NCI-H1417 (cell line): ENCODE measurements around the gene RAB31.
"Not testable (repeated sequence)": the region's sequence is repeated elsewhere in the genome, so short reads cannot be mapped to it uniquely, and the experiment has no call there.

ENCODE experiments used
- DNase-seq, 3 experiments: peaks; one replicate each; lab custom pipeline; 2025; lab: John Stamatoyannopoulos, UW

Gene RAB31

DNA sequence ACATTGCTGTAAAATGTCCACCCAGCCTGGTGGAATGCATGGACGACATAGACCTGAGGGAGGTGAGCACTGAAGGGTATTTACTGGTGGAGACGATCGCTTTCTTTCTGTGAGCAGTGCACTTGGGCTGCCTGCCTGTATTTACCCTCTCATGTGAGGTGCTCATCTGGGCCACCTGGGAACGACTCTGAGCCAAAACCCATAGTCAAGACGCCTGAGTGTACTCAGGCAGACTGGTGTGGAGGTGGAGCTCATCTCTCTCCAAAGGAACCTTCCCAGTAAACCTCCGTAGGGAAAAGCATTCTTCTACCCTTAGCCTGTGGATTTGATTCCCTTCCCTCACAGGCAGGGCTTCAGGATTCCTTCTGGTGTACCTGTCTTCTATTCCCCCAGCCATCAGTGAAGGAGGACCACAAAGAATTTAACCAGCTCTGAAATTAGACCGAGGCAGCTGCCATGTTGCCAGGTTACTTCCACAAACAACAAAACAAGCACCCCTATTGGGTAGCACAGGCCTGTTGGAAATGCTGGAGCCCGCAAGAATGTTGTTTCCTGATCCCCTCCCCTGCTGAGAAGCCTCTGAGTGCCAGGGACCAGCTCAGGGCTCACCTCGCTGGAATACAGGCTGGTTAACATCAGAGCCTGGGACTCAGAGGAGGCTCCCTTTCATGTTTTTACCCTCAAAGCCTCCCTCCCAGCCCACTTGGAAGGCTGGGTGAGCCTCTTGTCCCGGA is 130.2 kb downstream of the RAB31 start:
- DNase-seq = peak; percentile 40 to 88 (median 62)

GRCh38 chr18:9839211-9839610 is 131.1 kb downstream of the RAB31 start:
- no peak for DNase-seq

DNA sequence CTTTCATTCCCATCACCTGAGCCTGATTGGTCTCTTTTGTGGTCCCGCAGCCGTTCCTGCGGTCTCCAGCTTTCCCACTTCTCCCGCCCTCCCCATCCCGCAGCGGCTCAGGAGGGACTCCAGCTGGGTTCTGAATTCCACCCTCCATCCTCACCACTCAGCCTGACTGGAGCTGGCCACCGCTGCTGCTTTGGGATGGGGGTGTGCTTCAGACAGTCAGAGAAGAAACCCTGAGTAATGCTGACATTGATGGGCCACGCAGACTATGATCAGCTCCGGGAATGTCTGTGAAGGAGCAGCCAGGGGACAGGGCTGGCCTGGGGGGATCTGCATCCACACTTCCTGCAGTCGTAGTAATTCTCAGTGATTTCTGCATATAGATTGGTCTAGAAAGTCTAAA is 131.8 kb downstream of the RAB31 start:
- DNase-seq = no peak

GRCh38 chr18:9841752-9842151 is 133.7 kb downstream of the RAB31 start:
- no peak for DNase-seq

DNA sequence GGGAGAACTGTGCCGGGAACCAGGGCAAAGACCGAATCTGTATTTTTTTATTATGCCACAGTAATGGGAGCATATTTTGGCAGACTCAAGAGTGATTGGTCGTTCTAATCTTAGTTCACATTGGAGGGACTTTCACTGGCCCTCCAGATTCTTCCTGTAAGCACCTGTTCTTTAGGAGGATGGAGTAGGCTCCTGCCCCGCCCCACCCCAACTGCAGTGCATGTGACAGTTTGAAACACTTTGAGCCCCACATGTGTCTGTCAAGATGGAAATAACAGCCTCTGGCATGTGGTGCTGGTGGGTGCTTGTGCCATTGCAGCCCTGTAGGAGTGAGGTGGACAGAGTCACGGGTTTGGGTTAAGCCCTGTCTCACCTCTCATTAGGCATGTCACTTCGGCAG is 134.3 kb downstream of the RAB31 start:
- DNase-seq = no peak

DNA sequence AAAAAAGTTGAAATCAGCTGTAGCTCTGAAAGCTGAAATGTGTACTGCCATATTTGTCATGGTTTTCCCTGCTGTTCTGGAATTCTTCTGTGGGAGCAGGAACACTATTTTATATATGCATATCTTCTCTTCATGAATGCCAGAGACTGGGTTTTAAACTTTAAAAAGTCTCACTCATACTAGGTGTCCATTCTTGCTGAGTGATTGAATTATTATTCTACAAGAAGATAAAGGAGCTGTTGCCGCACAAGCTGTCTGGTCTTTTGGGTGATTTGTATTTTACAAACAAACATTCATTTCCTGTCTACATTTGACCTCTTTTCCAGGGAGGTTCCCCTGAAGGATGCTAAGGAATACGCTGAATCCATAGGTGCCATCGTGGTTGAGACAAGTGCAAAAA is 137.2 kb downstream of the RAB31 start:
- DNase-seq = no peak

DNA sequence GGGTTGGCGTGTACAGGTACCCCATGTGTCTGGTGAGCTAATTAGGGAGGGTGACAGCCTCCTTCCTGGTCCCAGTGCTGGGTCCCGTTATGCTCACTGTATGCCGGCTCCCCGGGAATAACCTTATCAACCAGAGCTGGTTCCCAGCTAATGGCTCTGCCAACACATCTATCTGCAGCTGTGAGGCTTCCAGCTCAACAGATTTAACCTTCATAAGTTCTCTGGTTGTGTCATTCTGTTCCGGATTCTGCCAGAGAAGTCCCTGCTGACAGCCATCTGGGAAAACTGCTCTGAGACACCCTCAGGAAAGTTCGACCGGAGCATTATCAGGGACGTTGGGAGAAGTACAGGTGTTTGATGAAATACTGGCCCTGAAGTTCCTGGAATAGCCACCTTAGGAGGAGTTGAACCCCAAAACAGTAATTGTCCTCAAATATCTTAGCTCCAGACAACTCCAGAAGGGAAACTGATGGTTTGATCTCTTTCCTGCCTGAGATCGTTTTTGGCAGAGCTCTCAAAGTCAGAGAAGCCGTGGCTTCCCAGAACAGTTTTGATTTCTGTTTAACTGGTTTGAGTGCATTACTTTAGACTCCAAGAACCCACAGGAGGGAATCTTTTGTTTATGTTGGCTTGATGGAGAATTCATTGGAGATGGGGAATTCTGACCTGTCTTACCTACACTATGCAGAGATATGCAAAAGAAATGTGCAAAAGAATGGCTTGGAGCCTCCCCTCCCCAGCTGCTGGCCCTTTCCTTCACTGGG is 138.2 kb downstream of the RAB31 start:
- DNase-seq = no peak

- no peak for DNase-seq
Measured at GRCh38 chr18:9848170-9848879, 140.2 kb downstream of the RAB31 start.

- DNase-seq = peak in 1 of 3 experiments; percentile 60
Measured at GRCh38 chr18:9849407-9850283, 141.5 kb downstream of the RAB31 start.

GRCh38 chr18:9850309-9850708 is 142.2 kb downstream of the RAB31 start:
- no peak for DNase-seq

DNA sequence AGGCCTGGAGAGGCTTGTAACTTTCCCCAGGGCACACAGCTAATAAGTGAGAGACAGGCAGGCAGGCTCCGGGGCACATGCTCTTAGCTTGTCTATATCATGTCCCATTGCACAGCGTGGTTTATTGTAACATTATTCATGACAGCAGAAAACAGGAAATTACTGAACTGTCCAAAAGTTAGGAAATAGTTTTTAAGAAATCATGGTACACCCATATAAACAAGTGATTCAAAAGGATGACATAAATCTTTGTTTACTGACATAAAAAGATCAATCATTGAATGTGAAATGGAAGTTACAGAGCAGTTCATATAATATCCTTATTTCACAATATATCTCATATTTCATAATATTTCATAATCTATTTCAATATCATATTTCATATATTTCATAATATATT is 143.4 kb downstream of the RAB31 start:
- no peak for DNase-seq

- no peak for DNase-seq
Measured at GRCh38 chr18:9852266-9853081, 144.4 kb downstream of the RAB31 start.

- no peak for DNase-seq
Measured at GRCh38 chr18:9854801-9855676, 146.9 kb downstream of the RAB31 start.

DNA sequence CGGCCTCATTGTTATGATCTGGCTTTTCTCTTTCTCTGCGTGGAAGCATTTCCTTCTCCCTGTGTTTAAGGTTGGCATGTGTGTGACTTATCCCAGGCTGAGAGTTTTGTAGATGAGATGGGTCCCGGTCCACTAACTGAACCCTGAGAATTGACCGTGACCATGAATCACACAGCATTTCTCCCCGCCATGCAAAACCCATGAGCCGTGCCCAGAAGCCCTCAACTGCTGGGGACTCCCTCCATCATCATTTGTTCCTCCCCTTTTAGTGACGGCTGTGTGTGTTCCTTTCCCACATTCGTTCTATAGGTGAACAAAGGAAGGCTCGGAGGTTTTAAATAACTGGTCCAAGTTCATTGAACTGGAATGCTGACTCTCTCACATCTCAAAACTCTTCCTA is 147.6 kb downstream of the RAB31 start:
- DNase-seq = no peak

GRCh38 chr18:9856092-9856491 is 148.0 kb downstream of the RAB31 start:
- no peak for DNase-seq

GRCh38 chr18:9857479-9857998 is 149.4 kb downstream of the RAB31 start:
- not testable (repeated sequence) for DNase-seq

DNA sequence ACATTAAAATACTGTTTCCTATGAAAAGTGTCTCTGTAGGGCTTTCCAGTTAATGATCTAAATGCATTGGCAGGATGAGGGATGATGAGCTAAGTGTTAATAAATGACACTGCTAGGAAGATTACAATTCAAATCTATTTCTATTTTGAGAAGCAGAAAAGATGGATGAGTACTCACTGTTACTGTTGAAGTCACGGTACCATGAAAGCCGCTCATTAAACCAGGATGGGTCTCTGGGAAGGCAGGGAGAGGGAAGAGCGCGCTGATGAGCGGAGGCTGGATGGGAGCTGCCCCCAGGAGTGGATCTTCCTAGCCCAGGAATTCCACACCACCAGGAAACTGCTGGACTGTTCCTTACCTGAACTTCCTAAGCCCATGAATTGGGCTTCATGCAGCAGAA is 150.5 kb downstream of the RAB31 start:
- DNase-seq = no peak

- DNase-seq = no peak
Measured at GRCh38 chr18:9859232-9859631, 151.1 kb downstream of the RAB31 start.

- DNase-seq = peak in 1 of 3 experiments; percentile 18
Measured at GRCh38 chr18:9860682-9861081, 152.6 kb downstream of the RAB31 start.

DNA sequence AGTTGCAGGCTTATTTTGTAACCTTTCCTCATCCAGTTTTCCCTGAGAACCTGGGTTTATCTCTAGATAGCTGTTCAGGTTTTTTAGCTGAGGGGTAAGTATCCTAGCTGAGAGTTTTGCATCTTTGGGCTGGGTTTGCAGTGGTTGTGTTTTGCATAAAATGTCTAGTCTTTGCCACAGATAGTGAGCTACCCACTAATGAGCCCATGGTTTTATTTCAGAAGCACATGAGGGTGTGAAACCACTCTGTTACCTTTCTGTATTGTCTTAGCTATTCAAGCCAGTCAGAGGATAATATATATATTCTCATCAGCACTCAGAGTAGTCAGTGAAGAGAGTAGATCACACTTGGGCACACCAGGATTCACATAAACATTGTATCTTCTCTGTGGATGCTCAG is 153.1 kb downstream of the RAB31 start:
- DNase-seq = no peak
